HG03045 (cell line): ENCODE results near the gene CCDC57.
A peak's percentile ranks its signal among the peaks of the same experiment; 100 is the strongest.

Experiments used
- ATAC-seq: cut with Tn5 transposase; IDR thresholded peaks from one replicate; pipeline ENCODE4 v1.9.1; 2021; ENCODE audit warnings: mild to moderate bottlenecking, moderate library complexity; ENCODE audit not compliant: unreplicated experiment

Gene CCDC57

DNA sequence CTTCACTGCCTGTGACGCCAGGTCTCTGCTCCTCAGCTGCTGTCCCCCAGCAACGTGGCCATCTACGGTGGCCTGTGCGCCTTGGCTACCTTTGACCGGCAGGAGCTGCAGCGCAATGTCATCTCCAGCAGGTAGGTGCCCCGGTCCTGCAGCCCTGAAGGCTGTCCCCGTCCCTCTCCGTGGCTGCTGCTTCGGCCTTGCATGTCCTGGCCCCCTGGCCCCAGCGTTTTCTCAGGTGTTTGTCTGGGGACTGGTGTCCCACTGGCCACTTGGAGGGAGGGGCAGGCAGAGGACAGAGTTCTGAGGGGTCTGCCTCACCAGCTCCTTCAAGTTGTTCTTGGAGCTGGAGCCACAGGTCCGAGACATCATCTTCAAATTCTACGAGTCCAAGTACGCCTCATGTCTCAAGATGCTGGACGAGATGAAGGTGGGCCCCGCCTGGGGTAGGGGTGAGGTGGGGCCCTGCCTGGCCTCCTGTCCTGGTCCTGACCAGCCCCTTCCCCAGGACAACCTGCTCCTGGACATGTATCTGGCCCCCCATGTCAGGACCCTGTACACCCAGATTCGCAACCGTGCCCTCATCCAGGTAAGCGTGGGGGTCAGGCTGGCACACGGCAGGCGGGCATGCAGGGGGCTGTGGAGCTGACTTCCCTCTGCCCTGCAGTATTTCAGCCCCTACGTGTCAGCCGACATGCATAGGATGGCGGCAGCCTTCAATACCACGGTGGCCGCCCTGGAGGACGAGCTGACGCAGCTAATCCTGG lies 156.5 kb downstream of the CCDC57 start:
- ATAC-seq: no peak

DNA sequence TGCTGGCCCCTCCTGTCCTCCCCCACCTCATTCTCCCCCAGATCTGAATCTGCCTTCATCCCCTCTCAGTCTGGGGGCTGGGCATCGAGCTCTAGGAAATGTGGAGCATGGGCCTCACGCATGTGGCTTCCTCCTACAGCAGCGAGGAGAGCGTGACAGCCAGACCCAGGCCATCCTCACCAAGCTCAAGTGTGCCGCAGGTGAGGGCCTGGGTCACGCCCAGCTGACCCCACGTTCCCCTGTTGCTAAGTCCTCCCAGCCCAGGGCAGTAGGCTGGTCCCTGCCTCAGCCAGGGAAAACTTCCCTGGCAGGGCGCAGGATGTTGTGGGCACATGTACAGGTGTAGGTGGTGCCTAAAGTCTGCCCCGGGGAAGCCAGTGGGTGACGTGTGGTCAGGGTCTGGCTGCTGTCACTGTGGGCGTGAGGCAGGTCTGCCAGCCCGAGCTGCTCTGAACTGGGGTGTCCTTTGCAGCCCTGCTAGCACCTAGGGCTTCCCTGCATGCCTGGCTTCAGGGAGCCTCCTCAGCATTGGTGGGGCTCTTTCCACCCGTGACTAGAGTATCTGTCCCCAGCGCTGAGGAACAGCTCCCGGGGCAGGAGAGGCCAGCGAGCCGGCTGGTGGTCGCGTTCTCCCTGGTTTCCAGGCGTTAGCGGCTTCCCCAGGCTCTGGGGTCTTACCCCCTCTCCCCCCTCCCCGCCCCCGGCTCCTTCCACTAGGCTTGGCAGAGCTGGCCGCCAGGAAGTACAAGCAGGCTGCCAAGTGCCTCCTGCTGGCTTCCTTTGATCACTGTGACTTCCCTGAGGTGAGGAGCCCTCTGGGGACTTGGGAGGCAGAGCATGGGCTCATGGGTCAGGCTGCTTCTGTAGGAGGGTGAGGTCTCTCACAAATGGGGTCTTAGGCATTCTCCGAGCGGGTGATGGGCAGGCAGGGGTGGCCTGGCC lies 157.3 kb downstream of the CCDC57 start:
- no peak for ATAC-seq

DNA sequence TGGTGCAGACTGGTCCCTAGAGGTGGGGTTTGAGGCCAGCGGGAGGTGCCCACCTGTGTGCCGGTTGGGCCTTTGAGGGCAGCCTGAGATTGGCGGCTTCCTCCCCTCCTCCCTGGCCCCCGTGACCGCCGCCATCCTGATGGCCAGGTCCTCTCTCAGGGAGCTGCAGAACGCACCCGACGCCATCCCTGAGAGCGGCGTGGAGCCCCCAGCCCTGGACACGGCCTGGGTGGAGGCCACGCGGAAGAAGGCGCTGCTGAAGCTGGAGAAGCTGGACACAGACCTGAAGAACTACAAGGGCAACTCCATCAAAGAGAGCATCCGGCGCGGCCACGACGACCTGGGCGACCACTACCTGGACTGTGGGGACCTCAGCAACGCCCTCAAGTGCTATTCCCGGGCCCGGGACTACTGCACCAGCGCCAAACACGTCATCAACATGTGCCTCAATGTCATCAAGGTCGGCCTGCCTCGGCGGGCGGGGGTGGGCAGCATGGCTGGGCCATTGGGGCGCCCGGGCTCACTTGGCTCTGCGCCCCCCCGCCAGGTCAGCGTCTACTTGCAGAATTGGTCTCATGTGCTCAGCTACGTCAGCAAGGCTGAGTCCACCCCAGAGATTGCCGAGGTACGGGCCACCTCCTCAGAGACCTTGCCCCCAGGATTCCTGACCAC lies 158.2 kb downstream of the CCDC57 start:
- ATAC-seq: no peak

GRCh38 chr17:82053556-82054263 lies 158.9 kb downstream of the CCDC57 start:
- no peak for ATAC-seq

DNA sequence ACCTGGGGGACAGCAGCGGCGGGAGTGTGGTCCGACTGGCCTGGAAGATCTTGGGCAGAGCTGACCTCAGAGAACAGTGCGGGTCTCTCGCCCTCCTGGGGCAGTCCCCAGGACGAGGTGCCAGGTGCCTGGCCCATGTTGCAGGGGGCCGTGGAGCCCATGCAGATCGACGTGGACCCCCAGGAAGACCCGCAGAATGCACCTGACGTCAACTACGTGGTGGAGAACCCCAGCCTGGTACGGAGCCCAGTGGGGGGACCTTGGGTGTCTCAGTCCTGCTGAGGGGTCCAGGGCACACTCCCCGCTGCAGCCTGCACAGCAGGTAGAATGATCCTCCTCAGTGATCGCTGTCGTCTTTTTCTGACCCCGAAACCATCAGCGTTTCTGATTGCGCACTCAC lies 159.5 kb downstream of the CCDC57 start:
- ATAC-seq: no peak

- no peak for ATAC-seq
Observed at GRCh38 chr17:82052638-82053059, 160.0 kb downstream of the CCDC57 start.

DNA sequence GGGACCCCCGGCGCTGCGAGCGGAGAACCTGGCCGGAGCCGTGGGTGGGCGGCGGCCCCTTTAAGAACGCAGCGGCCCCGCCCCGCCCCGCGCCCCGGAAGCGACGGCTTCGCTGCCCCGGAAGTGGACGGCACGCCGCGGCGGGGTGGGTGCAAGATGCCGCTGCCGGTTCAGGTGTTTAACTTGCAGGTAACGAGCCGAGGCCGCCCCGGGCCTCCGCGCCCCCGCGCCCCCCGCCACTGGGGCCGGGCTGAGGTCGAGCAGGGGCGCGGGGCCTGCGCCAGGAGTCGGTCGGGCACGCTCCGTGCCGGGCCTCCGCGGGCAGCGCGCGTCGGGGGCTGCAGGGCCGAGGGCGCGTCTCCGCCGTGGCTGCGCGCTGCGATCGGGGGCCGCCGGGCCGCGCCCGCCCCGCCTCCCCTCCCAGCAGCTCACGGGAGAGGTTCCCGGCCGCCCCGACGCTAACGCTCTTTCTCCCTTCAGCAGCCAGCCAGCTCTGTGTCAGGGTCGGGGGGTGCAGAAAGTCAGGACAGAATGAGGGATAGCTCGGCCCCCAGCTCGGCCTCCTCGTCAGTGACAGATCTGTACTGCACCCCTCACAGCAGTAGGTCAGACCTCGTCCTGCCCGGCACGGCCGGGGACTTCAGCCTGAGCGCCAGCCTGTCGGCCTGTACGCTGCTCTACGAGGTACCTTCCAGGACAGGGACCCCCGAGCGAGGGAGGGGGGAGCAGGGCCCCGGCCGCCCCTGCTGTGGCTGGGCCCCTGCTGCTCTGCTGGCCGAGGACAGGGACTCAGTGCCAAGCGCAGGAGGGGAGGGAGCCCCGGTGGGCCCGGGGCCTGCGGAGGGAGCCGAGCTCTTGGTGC lies 160.6 kb downstream of the CCDC57 start, which contains the start of the genes GPS1 and RFNG:
Gene GPS1, plus strand, starts transcription at position 123 of the 862 bp plus-strand sequence. Its CDS starts 34 bp downstream, at position 157.
Gene RFNG, minus strand, starts transcription at position 36 of the 862 bp plus-strand sequence. CDS start 45 bp downstream, outside the sequence.
- ATAC-seq: peak; percentile 56
